ENCODE data around the gene PRKCE.
"Not testable (repeated sequence)": the region's sequence is repeated elsewhere in the genome, so short reads cannot be mapped to it uniquely, and the experiment has no call there.

The PRKCE gene

GRCh38 chr2:45899926-45900325, 248.5 kb downstream of the PRKCE start:
- in situ Hi-C loops (cut with HindIII; ENCODE audit: low pct_ligation_motif_present, low pct_unique_long_range_greater_than_20kb, low sequenced_read_pairs) = no loop called here
- no peak for DNase-seq

- no peak for DNase-seq
- in situ Hi-C loops (cut with HindIII; ENCODE audit: low pct_ligation_motif_present, low pct_unique_long_range_greater_than_20kb, low sequenced_read_pairs) = no loop called here
Observed at GRCh38 chr2:45901468-45902032, 250.1 kb downstream of the PRKCE start.

- in situ Hi-C loops (cut with HindIII; ENCODE audit: low pct_ligation_motif_present, low pct_unique_long_range_greater_than_20kb, low sequenced_read_pairs) = no loop called here
- no peak for DNase-seq
Observed at GRCh38 chr2:45902380-45902779, 250.9 kb downstream of the PRKCE start.

GRCh38 chr2:45902781-45903375, 251.4 kb downstream of the PRKCE start:
- DNase-seq = no peak
- in situ Hi-C loops (cut with HindIII; ENCODE audit: low pct_ligation_motif_present, low pct_unique_long_range_greater_than_20kb, low sequenced_read_pairs) = no loop called here

GRCh38 chr2:45904267-45904945, 252.9 kb downstream of the PRKCE start:
- DNase-seq = no peak

GRCh38 chr2:45904946-45905631, 253.6 kb downstream of the PRKCE start:
- DNase-seq = no peak
- in situ Hi-C loops (cut with HindIII; ENCODE audit: low pct_ligation_motif_present, low pct_unique_long_range_greater_than_20kb, low sequenced_read_pairs) = no loop called here

More at GRCh38 chr2:45904267-45904945, 252.9 kb downstream of the PRKCE start:
- in situ Hi-C loops (cut with HindIII; ENCODE audit: low pct_ligation_motif_present, low pct_unique_long_range_greater_than_20kb, low sequenced_read_pairs) = no loop called here

GRCh38 chr2:45905632-45905958, 254.1 kb downstream of the PRKCE start:
- in situ Hi-C loops (cut with HindIII; ENCODE audit: low pct_ligation_motif_present, low pct_unique_long_range_greater_than_20kb, low sequenced_read_pairs) = no loop called here
- no peak for DNase-seq

GRCh38 chr2:45907592-45907991, 256.1 kb downstream of the PRKCE start:
- in situ Hi-C loops (cut with HindIII; ENCODE audit: low pct_ligation_motif_present, low pct_unique_long_range_greater_than_20kb, low sequenced_read_pairs) = no loop called here
- DNase-seq = no peak

GRCh38 chr2:45908316-45909170, 257.1 kb downstream of the PRKCE start:
- in situ Hi-C loops (cut with HindIII; ENCODE audit: low pct_ligation_motif_present, low pct_unique_long_range_greater_than_20kb, low sequenced_read_pairs) = no loop called here
- DNase-seq = no peak

- no peak for DNase-seq
- in situ Hi-C loops (cut with HindIII; ENCODE audit: low pct_ligation_motif_present, low pct_unique_long_range_greater_than_20kb, low sequenced_read_pairs) = no loop called here
Observed at GRCh38 chr2:45909171-45909565, 257.7 kb downstream of the PRKCE start.

- in situ Hi-C loops (cut with HindIII; ENCODE audit: low pct_ligation_motif_present, low pct_unique_long_range_greater_than_20kb, low sequenced_read_pairs) = no loop called here
- no peak for DNase-seq
Observed at GRCh38 chr2:45909677-45910191, 258.3 kb downstream of the PRKCE start.

GRCh38 chr2:45910473-45911060, 259.1 kb downstream of the PRKCE start:
- no peak for DNase-seq
- in situ Hi-C loops (cut with HindIII; ENCODE audit: low pct_ligation_motif_present, low pct_unique_long_range_greater_than_20kb, low sequenced_read_pairs) = no loop called here

GRCh38 chr2:45911538-45911937, 260.1 kb downstream of the PRKCE start:
- DNase-seq = no peak
- in situ Hi-C loops (cut with HindIII; ENCODE audit: low pct_ligation_motif_present, low pct_unique_long_range_greater_than_20kb, low sequenced_read_pairs) = no loop called here

- in situ Hi-C loops (cut with HindIII; ENCODE audit: low pct_ligation_motif_present, low pct_unique_long_range_greater_than_20kb, low sequenced_read_pairs) = no loop called here
- DNase-seq = no peak
Observed at GRCh38 chr2:45912109-45912508, 260.6 kb downstream of the PRKCE start.

GRCh38 chr2:45913539-45913938, 262.1 kb downstream of the PRKCE start:
- in situ Hi-C loops (cut with HindIII; ENCODE audit: low pct_ligation_motif_present, low pct_unique_long_range_greater_than_20kb, low sequenced_read_pairs) = no loop called here
- DNase-seq = no peak

- in situ Hi-C loops (cut with HindIII; ENCODE audit: low pct_ligation_motif_present, low pct_unique_long_range_greater_than_20kb, low sequenced_read_pairs) = no loop called here
Observed at GRCh38 chr2:45915523-45915922, 264.0 kb downstream of the PRKCE start.

GRCh38 chr2:45917561-45918176, 266.2 kb downstream of the PRKCE start:
- in situ Hi-C loops (cut with HindIII; ENCODE audit: low pct_ligation_motif_present, low pct_unique_long_range_greater_than_20kb, low sequenced_read_pairs); DNase-seq: not testable (repeated sequence)

More at GRCh38 chr2:45915523-45915922, 264.0 kb downstream of the PRKCE start:
- no peak for DNase-seq
